RWPE1 (cell line): Measurements from ENCODE around the gene DDR2.

Experiments used
- CTCF ChIA-PET: fragments of 350-600 bp; sonication (Branson Sonifier 250); formaldehyde crosslinking; extraction: SDS; loops from one replicate; lab custom pipeline; 2021; lab: Yijun Ruan, JAX
- POLR2A ChIA-PET: fragments of 400-600 bp; formaldehyde crosslinking; extraction: SDS; loops from one replicate; lab custom pipeline; 2020; ENCODE audit warnings: antibody characterized with exemption; ENCODE audit not compliant: low non-redundant PET; lab: Yijun Ruan, JAX
- DNase-seq: peaks from one replicate; pipeline ENCODE4 v3.0.0; 2012; ENCODE audit warnings: low spot score
- H3K27ac ChIP-seq: fragments of 450-650 bp; 2 replicates; pipeline ENCODE4 v1.5.1; 2017
- CTCF ChIP-seq: fragments of 450-650 bp; conservative IDR thresholded peaks from 2 replicates; pipeline ENCODE4 v1.5.1; 2017; ENCODE audit warnings: low read depth, mild to moderate bottlenecking

Gene DDR2

GRCh38 chr1:162679298-162679697 lies 47.0 kb downstream of the DDR2 start:
- POLR2A ChIA-PET = no interaction called here
- CTCF ChIA-PET = interaction anchor here (0.7 to 1.1 kb wide), 2 partner anchors 151 to 455 kb away, joined by 4 to 5 read pairs; no protein-coding TSS in a partner anchor
- H3K27ac ChIP-seq = no peak overlapping the region
- no peak for TF ChIP-seq CTCF
- no peak for DNase-seq

GRCh38 chr1:162680419-162681121 lies 48.3 kb downstream of the DDR2 start:
- DNase-seq = no peak
- ChIA-PET CTCF (interaction anchor here (0.7 to 1.1 kb wide), 2 partner anchors 23 to 456 kb away, joined by 3 to 4 read pairs; no protein-coding TSS in a partner anchor), POLR2A (no interaction called here)
- TF ChIP-seq CTCF = no peak
- H3K27ac ChIP-seq = no peak overlapping the region

GRCh38 chr1:162681122-162681436 lies 48.8 kb downstream of the DDR2 start:
- TF ChIP-seq CTCF = no peak
- H3K27ac ChIP-seq = no peak overlapping the region
- ChIA-PET POLR2A (no interaction called here), CTCF (no interaction called here)
- DNase-seq = no peak

- DNase-seq = no peak
- no peak for TF ChIP-seq CTCF
- POLR2A ChIA-PET = no interaction called here
- CTCF ChIA-PET = no interaction called here
- no peak overlapping the region for H3K27ac ChIP-seq
Observed at GRCh38 chr1:162682013-162682419, 49.8 kb downstream of the DDR2 start.

GRCh38 chr1:162687870-162688269 lies 55.6 kb downstream of the DDR2 start:
- no peak for DNase-seq
- no peak for TF ChIP-seq CTCF

GRCh38 chr1:162688521-162688920 lies 56.3 kb downstream of the DDR2 start:
- POLR2A ChIA-PET = no interaction called here
- CTCF ChIA-PET = no interaction called here
- TF ChIP-seq CTCF = no peak
- no peak for DNase-seq
- H3K27ac ChIP-seq = no peak overlapping the region

More at GRCh38 chr1:162687870-162688269, 55.6 kb downstream of the DDR2 start:
- CTCF ChIA-PET = no interaction called here
- H3K27ac ChIP-seq = no peak overlapping the region
- POLR2A ChIA-PET = no interaction called here
